Tibial nerve (tissue), 4 donors: Measurements from ENCODE around the gene LANCL2.
A peak's percentile ranks its signal among the peaks of the same experiment; 100 is the strongest.

Source experiments
- CTCF ChIP-seq, 5 experiments: fragments of 200-600 bp in 3 of 5; fragments of 450-650 bp in 2 of 5; sonication (generic) in 3 of 5; IDR thresholded peaks; one replicate each; pipeline ENCODE4 v1.5.1; 2016 to 2019; ENCODE audit warnings: antibody characterized with exemption in 5 of 5, mild to moderate bottlenecking in 3 of 5, moderate library complexity in 2 of 5
- EP300 ChIP-seq, 2 donors: sonication (generic); formaldehyde crosslinking; IDR thresholded peaks; one replicate each; pipeline ENCODE4 v1.6.1; 2017; ENCODE audit warnings: antibody characterized with exemption in 2 of 2, mild to moderate bottlenecking in 1 of 2
- POLR2A ChIP-seq, 2 donors: fragments of 450-650 bp; IDR thresholded peaks; one replicate each; pipeline ENCODE4 v1.6.1; 2017; ENCODE audit warnings: antibody characterized with exemption in 2 of 2, mild to moderate bottlenecking in 2 of 2, moderate library complexity in 2 of 2

- TF ChIP-seq CTCF (IDR thresholded peaks at IDR 0.05) (peak in 4 of 5 experiments; percentile 32 to 68 (median 50)), POLR2A (IDR thresholded peaks at IDR 0.05) (peak; percentile 49 to 59), EP300 (IDR thresholded peaks at IDR 0.05) (peak; percentile 88 to 95)
Measured at GRCh38 chr7:55365675-55366460, 731 bp downstream of the LANCL2 start.
